HUES64 (cell line): ENCODE data around the gene PSD.

Source experiments
- H3K27ac ChIP-seq: 2 replicates; pipeline ENCODE4 v1.7.0; 2013; ENCODE audit warnings: low read depth, low read length, inconsistent platforms
- H3K27me3 ChIP-seq: 2 replicates; pipeline ENCODE4 v1.6.1; 2013; ENCODE audit warnings: mild to moderate bottlenecking, low read length; ENCODE audit not compliant: insufficient read depth
- H3K36me3 ChIP-seq: 2 replicates; pipeline ENCODE4 v1.6.1; 2013; ENCODE audit warnings: mild to moderate bottlenecking, low read length; ENCODE audit not compliant: insufficient read depth
- H3K4me1 ChIP-seq: 2 replicates; pipeline ENCODE4 v1.6.1; 2013; ENCODE audit warnings: mild to moderate bottlenecking, low read length, moderate library complexity; ENCODE audit not compliant: insufficient read depth
- H3K4me3 ChIP-seq: 2 replicates; pipeline ENCODE4 v1.5.1; 2013; ENCODE audit warnings: mild to moderate bottlenecking, low read length, moderate library complexity
- H3K9ac ChIP-seq: 2 replicates; pipeline ENCODE4 v1.6.1; 2013; ENCODE audit warnings: mild to moderate bottlenecking, low read depth, low read length
- H3K9me3 ChIP-seq: 2 replicates; pipeline ENCODE4 v1.6.1; 2013; ENCODE audit warnings: low read depth, low read length; ENCODE audit not compliant: insufficient read depth
- WGBS: fragments of 150-250, 120-280 bp; methylation state at CpG from one replicate; pipeline ENCODE4 v1.1.7; 2013; ENCODE audit warnings: missing lambda C conversion rate; 5-methylcytosine and 5-hydroxymethylcytosine counted together

PSD gene

DNA sequence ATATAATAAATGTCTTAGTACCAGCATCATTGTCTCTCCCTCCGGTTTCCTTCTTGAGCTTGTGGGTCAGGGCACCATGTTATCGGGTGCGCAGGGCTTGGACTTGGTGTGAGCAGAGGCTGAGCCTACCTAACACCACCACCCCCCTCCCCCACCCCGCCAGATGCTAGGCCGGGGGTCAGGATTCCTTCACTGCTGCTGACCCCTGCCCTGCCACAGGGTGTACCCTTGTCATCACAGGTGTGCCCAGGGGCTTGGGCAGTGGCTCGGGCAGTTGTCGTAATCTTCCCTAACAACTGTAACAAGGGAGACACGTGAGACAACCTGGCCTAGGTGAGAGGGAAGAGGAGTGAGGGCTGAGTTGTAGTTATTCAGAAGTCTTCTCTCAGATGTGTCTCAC lies 35.7 kb downstream of the PSD start:
- Histone ChIP-seq H3K4me3 (no peak overlapping the region), H3K27me3 (no peaks in the 10 kb centered on the region), H3K4me1 (no peaks in the 10 kb centered on the region), H3K9me3 (no peaks in the 10 kb centered on the region), H3K36me3 (peaks cover 31% of the 10 kb centered on the region), H3K9ac (no peak overlapping the region), H3K27ac (no peak overlapping the region)
- WGBS: 95% methylated on average over 8 of the region's 8 CpGs

DNA sequence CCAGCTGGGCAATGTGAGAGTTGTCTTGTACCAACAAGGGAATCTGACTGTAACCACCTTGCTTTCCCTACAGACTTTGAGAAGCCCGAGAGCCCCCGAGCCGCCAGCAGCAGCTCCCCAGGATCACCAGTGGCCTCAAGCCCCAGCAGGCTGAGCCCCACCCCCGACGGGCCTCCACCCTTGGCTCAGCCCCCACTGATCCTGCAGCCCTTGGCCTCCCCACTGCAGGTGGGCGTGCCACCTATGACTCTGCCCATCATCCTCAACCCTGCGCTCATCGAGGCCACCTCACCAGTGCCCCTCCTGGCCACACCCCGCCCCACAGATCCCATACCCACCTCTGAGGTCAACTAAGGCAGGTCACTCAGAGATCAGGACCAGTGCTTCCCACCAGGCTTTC lies 36.6 kb downstream of the PSD start:
- WGBS: 92% methylated on average over 9 of the region's 9 CpGs
- no peaks in the 10 kb centered on the region for H3K9me3 ChIP-seq
- peaks cover 33% of the 10 kb centered on the region for H3K36me3 ChIP-seq
- H3K27me3 ChIP-seq: no peaks in the 10 kb centered on the region
- no peaks in the 10 kb centered on the region for H3K4me1 ChIP-seq
- no peak overlapping the region for H3K27ac ChIP-seq
- H3K9ac ChIP-seq: no peak overlapping the region
- no peak overlapping the region for H3K4me3 ChIP-seq

DNA sequence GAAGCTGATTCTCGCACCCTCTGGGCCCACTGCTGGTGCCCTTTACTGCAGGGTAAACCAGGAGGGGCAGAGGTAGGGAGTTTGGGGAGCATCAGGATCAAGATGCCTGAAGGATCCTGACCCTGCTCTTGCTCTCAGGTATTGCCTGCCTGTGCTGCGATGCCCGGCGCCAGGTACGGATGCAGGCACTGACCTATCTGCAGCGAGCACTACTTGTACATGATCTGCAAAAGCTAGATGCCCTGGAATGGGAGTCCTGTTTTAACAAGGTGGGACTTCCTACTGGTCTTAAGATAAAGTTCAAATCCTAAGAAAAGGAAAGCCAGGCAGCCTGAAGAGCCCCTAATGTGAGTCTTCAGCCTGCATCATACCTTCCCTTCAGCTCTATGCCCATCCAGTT lies 39.2 kb downstream of the PSD start:
- no peaks in the 10 kb centered on the region for H3K27me3 ChIP-seq
- WGBS: 93% methylated on average over 6 of the region's 6 CpGs
- no peak overlapping the region for H3K27ac ChIP-seq
- no peaks in the 10 kb centered on the region for H3K4me1 ChIP-seq
- no peak overlapping the region for H3K9ac ChIP-seq
- H3K36me3 ChIP-seq: peaks cover 49% of the 10 kb centered on the region
- H3K9me3 ChIP-seq: no peaks in the 10 kb centered on the region
- H3K4me3 ChIP-seq: no peak overlapping the region

DNA sequence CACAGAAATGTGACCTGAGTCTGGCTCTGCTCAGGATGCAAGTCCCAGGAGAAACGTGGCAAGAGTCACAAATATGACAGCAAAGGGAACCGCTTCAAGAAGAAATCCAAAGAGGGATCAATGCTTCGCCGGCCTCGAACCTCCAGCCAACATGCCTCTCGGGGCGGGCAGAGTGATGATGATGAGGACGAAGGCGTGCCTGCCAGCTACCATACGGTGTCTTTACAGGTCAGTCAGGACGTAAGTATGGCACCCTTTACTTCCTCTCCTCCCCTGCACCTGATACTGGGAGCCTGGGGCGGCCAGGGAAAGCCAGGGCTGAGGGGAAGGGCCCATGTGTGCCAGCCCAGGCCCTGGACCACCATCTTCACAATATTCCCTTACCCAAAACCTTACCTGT lies 41.7 kb downstream of the PSD start:
- WGBS: 94% methylated on average over 12 of the region's 12 CpGs
- Histone ChIP-seq H3K27ac (no peak overlapping the region), H3K36me3 (peaks cover 62% of the 10 kb centered on the region)

DNA sequence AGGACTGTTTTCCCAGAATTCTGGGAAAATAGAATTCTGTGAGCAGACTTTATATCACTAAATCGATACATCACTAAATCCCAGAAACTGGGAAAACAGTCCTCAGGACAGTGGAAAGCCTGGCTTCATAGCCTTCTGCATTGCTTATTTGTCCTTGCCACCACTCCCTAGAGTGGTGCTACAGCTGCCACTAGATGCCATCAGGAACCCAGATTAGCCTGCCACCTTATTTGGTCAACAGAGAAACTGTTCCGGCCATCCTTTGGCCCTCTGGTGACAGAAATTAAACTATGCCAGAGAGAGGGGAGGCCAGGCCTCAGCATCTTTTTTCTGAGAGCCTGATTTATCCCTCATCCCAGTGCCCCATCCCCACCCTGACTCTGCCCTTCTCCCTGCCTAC lies 42.7 kb downstream of the PSD start:
- Histone ChIP-seq H3K9me3 (no peaks in the 10 kb centered on the region; the same call in 1 of the 2 replicates), H3K27me3 (no peaks in the 10 kb centered on the region), H3K4me1 (no peaks in the 10 kb centered on the region), H3K27ac (no peak overlapping the region), H3K36me3 (peaks cover 61% of the 10 kb centered on the region), H3K9ac (no peak overlapping the region), H3K4me3 (no peak overlapping the region)
- WGBS: 81% methylated on average over 2 of the region's 2 CpGs

More for the DNA sequence above, 41.7 kb downstream of the PSD start:
- H3K9ac ChIP-seq: no peak overlapping the region
- no peaks in the 10 kb centered on the region for H3K9me3 ChIP-seq
- no peaks in the 10 kb centered on the region for H3K27me3 ChIP-seq
- no peaks in the 10 kb centered on the region for H3K4me1 ChIP-seq
- H3K4me3 ChIP-seq: no peak overlapping the region

DNA sequence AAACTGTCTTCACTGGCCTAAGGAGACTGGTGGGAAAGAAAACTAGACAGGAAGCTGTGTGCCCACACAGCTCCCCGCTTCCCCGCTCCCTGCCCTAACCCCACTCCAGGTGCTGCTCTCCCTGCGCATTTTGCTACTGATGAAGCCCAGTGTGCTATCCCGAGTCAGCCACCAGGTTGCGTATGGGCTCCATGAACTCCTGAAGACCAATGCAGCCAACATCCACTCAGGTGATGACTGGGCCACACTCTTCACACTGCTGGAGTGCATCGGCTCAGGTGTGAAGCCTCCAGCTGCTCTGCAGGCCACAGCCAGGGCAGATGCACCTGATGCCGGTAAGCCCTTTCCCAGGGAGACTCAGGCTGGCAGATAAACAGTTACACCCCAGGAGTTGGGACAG lies 43.3 kb downstream of the PSD start:
- WGBS: 93% methylated on average over 7 of the region's 7 CpGs
- peaks cover 61% of the 10 kb centered on the region for H3K36me3 ChIP-seq
- H3K9me3 ChIP-seq: no peaks in the 10 kb centered on the region; the same call in 1 of the 2 replicates
- H3K9ac ChIP-seq: no peak overlapping the region
- H3K27ac ChIP-seq: no peak overlapping the region
- H3K4me1 ChIP-seq: no peaks in the 10 kb centered on the region
- H3K27me3 ChIP-seq: no peaks in the 10 kb centered on the region
- no peak overlapping the region for H3K4me3 ChIP-seq

DNA sequence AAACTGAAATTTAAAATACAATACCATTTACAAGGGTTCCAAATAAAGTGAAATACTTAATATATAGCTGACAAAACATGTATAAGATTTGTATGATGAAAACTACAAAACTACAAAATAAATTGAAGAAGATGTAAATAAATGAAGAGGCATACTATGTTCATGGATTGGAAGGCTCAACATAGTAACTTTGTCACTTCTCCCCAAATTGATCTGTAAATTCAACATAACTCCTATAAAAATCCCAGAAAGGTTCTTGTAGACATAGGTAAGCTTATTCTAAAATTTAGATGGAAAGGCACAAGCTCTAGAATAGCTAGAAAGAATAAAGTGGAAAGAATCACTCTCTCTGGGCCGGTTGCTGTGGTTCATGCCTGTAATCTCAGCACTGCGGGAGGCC lies 47.3 kb downstream of the PSD start:
- Histone ChIP-seq H3K27ac (no peak overlapping the region), H3K27me3 (no peaks in the 10 kb centered on the region), H3K36me3 (peaks cover 79% of the 10 kb centered on the region), H3K4me1 (no peaks in the 10 kb centered on the region), H3K9me3 (no peaks in the 10 kb centered on the region; the same call in 1 of the 2 replicates), H3K4me3 (no peak overlapping the region), H3K9ac (no peak overlapping the region)
- WGBS: 94% methylated on average over 2 of the region's 2 CpGs

DNA sequence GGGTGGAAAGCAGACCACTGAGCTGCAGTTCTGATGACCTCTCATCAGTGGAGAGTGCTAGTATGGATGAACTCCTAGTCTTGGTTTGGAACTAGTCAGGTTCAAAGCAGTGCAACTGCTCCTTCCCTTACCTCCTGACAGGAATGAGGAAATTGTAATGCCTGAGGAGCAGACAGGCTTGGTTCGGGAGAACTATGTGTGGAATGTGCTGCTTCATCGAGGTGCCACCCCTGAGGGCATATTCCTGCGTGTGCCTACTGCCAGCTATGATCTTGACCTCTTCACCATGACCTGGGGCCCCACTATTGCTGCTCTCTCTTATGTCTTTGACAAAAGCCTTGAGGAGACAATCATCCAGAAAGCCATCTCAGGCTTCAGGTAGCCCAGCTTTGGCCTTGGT lies 50.5 kb downstream of the PSD start:
- no peaks in the 10 kb centered on the region; the same call in 1 of the 2 replicates for H3K9me3 ChIP-seq
- WGBS: 79% methylated on average over 3 of the region's 3 CpGs
- no peaks in the 10 kb centered on the region for H3K27me3 ChIP-seq
- H3K4me1 ChIP-seq: no peaks in the 10 kb centered on the region
- no peak overlapping the region for H3K27ac ChIP-seq
- peaks cover 86% of the 10 kb centered on the region for H3K36me3 ChIP-seq
- H3K9ac ChIP-seq: no peak overlapping the region
- H3K4me3 ChIP-seq: no peak overlapping the region

DNA sequence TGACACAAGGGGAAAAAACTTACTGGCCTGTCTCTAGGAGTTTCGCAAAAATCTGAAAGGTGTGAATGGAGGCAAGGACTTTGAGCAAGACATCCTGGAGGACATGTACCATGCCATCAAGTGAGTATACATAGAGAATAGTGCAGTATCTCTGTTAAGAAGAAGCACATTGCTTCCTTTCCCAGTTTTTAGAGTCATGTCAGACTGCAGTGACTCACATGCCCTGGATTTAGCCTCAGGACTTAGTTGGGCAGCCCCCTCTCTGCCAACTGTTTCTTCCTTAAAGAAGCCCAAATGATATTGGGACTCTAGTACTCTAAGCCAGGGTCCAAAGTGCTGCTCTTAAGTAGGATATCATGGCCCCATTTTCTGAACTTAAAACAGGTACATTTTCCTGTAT lies 51.1 kb downstream of the PSD start:
- Histone ChIP-seq H3K4me3 (no peak overlapping the region), H3K27ac (no peak overlapping the region), H3K9me3 (no peaks in the 10 kb centered on the region; the same call in 1 of the 2 replicates), H3K27me3 (no peaks in the 10 kb centered on the region), H3K4me1 (no peaks in the 10 kb centered on the region), H3K9ac (no peak overlapping the region), H3K36me3 (peaks cover 85% of the 10 kb centered on the region)
- 94% methylated on average over 1 of the region's 1 CpG for WGBS

DNA sequence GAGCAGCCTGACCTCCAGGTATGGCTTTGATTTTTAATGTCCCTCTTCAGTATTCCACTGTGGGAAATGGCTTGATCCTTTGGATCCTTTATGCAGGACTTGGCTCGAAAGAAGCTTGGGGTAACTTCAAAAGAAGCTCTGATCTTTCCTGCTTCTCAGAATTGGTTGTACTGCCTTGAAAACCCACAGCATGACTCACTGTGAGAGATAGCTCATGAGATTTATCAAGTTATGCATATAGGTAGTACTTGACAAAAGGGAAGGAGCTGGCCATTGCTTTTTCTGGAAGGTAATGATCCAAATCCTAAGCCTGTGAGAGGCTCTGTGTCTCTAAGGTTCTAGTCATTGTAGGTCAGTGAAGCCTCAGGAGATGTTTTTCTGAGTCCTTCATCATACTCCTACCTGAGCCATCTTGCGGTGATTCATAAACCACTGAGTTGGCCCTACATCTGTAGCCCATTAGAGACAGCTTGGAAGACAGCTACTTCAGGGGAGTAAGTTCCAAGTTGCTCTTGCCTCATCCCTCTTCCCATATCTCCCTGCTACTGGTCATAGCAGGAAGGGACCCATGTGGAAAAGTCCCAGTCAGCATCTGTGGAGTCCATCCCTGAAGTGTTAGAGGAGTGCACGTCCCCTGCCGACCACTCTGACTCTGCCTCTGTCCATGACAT lies 59.7 kb downstream of the PSD start:
- WGBS: 95% methylated on average over 4 of the region's 4 CpGs
- H3K27me3 ChIP-seq: no peaks in the 10 kb centered on the region
- peaks cover 53% of the 10 kb centered on the region for H3K36me3 ChIP-seq
- H3K4me1 ChIP-seq: no peaks in the 10 kb centered on the region
- H3K4me3 ChIP-seq: no peak overlapping the region
- no peak overlapping the region for H3K27ac ChIP-seq
- H3K9me3 ChIP-seq: no peaks in the 10 kb centered on the region
- H3K9ac ChIP-seq: no peak overlapping the region

DNA sequence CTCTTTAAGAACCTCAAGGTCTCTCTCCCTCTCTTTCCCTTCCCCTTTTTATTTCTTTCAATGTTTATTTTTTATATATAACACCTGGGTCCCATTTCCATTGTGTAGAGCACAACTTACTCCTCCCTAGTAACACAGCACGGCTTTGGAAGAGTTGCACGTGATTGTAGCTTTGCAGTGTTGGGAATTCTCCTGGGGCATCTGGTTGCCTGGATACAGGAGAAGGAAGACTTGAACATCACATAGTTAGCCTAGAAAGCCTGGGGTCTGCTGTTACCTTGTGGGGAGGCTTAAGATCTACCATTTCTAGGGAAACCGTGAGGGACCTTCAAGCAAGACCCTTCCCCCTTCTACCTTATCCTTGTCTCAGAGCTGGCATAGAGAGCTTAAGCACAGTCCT lies 64.1 kb downstream of the PSD start:
- Histone ChIP-seq H3K36me3 (peaks cover 43% of the 10 kb centered on the region), H3K9ac (no peak overlapping the region), H3K27ac (no peak overlapping the region), H3K27me3 (no peaks in the 10 kb centered on the region), H3K4me1 (no peaks in the 10 kb centered on the region), H3K4me3 (no peak overlapping the region), H3K9me3 (no peaks in the 10 kb centered on the region)
- 98% methylated on average over 3 of the region's 3 CpGs for WGBS
